WERI-Rb-1 (cell line): ENCODE results near the gene CTNNA3.

Experiments
- DNase-seq: peaks from one replicate; pipeline ENCODE4 v3.0.0-alpha.2; 2020
- H3K27ac ChIP-seq: fragments of 250-450 bp; sonication (Bioruptor Pico); 2 replicates; pipeline ENCODE4 v1.5.1; 2020; ENCODE audit warnings: mild to moderate bottlenecking, moderate library complexity
- H3K27me3 ChIP-seq: fragments of 250-450 bp; sonication (Bioruptor Pico); 2 replicates; pipeline ENCODE4 v1.5.1; 2021; ENCODE audit warnings: mild to moderate bottlenecking, low read depth, moderate library complexity; ENCODE audit not compliant: insufficient read depth, severe bottlenecking
- H3K36me3 ChIP-seq: fragments of 250-450 bp; sonication (Bioruptor Pico); 2 replicates; pipeline ENCODE4 v1.5.1; 2020; ENCODE audit warnings: mild to moderate bottlenecking, moderate library complexity
- H3K4me3 ChIP-seq: 2 replicates; pipeline ENCODE4 v1.5.1; 2011; ENCODE audit warnings: low read depth, mild to moderate bottlenecking, control low read depth, low read length
- H3K9me3 ChIP-seq: fragments of 250-450 bp; sonication (Bioruptor Pico); 2 replicates; pipeline ENCODE4 v1.5.1; 2021; ENCODE audit warnings: mild to moderate bottlenecking, moderate library complexity; ENCODE audit not compliant: severe bottlenecking
- TF ChIP-seq, protein P1 (sequence below): IDR thresholded peaks from 2 replicates; pipeline ENCODE4 v1.5.1; 2011; ENCODE audit warnings: low read depth, mild to moderate bottlenecking, control low read depth, inconsistent platforms, low read length

Gene CTNNA3

DNA sequence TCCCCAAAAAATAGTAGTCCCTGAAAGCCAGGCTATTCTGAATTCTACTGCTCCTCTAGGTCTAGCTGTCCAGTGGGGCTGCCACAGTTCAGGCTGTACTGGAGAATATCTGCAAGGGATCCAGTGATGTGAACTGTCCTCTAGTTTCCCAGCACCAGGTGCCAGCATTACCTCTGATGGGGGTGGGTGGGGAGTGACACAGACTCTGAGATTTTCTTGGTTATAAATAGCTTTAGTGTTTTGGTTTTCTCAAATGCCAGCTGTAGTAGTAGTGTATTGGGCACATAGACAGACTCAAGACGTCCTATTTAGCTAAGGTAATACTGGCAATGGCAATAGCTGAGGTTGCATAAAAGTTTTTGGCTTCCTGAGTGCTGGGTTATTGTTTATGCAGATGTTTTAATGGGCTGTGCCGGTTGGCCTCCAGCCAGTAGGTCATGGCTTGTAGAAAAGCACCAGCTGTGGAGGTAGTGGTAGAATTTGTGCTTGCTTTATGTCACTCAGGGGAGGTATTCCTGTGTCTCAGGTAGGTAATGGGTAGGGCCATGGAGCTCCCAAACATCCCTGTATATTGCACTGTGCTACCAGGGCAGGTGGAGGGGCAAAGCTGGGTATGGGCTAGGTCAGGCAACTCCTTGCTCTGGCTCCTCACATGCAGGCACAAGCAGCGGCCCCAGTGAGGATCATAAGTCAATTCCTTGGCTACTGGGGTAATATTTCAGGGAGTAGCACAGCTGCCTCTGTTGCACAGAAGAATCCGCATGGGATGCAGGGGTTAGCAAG is 1108.9 kb downstream of the CTNNA3 start:
- no peak overlapping the region for H3K27ac ChIP-seq
- no peaks in the 10 kb centered on the region for H3K36me3 ChIP-seq
- TF ChIP-seq, protein P1, sequence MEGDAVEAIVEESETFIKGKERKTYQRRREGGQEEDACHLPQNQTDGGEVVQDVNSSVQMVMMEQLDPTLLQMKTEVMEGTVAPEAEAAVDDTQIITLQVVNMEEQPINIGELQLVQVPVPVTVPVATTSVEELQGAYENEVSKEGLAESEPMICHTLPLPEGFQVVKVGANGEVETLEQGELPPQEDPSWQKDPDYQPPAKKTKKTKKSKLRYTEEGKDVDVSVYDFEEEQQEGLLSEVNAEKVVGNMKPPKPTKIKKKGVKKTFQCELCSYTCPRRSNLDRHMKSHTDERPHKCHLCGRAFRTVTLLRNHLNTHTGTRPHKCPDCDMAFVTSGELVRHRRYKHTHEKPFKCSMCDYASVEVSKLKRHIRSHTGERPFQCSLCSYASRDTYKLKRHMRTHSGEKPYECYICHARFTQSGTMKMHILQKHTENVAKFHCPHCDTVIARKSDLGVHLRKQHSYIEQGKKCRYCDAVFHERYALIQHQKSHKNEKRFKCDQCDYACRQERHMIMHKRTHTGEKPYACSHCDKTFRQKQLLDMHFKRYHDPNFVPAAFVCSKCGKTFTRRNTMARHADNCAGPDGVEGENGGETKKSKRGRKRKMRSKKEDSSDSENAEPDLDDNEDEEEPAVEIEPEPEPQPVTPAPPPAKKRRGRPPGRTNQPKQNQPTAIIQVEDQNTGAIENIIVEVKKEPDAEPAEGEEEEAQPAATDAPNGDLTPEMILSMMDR = no peak
- H3K4me3 ChIP-seq = no peak overlapping the region
- H3K27me3 ChIP-seq = no peaks in the 10 kb centered on the region
- DNase-seq = no peak
- H3K9me3 ChIP-seq = no peaks in the 10 kb centered on the region

DNA sequence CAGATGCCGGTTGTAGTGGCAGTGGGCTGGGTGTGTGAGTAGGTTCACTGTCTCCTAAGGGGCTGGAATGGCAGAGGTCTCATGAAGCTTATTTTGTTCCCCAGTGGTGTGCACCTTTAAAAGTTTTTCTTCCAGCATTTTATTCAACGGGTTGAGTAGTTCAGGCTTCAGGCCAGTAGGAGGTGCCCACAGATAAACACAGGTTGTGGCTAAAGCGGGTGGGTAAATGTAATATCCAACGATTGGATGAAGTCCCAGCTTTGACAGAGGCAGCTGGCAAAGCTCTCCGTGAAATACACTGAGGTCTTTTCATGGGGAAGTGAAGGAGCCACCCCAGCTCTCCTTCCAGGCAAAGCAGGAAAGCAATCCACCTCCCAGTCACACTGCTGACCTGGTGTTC is 1109.9 kb downstream of the CTNNA3 start:
- TF ChIP-seq, protein P1 = peak; percentile 27; the same call in 1 of the 2 replicates
- Histone ChIP-seq H3K9me3 (no peaks in the 10 kb centered on the region), H3K4me3 (no peak overlapping the region), H3K36me3 (no peaks in the 10 kb centered on the region), H3K27ac (no peak overlapping the region), H3K27me3 (no peaks in the 10 kb centered on the region)
- peak; percentile 17 for DNase-seq

DNA sequence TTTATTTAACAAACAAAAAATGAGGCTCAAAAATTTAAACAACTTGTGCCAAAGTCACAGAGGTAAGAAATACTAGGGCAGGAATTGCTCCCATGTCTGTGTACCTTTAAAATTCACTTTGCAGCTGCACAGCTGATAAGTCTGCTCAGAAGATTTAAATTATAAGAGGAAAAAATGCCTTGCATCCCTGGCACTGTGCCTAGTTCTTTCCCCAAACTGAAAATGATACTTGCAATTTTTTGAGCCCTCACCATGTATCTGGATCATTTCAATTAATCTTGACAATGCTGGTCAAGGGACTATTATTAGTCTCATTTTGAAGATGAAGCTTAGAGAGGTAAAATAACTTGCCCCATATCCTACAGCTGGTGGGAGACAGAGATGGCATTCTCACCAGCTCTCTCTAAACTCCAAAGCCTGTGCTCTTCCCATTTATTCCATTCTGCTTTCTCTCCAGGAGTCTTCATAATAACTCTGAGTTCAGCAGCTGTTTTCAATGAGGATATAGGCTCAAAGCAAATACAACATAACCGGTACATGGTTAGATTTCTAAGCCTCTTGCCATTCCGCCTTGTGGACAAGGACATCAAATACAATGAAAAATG is 1120.6 kb downstream of the CTNNA3 start:
- no peak for DNase-seq
- TF ChIP-seq, protein P1 = no peak
- no peaks in the 10 kb centered on the region for H3K9me3 ChIP-seq
- no peaks in the 10 kb centered on the region for H3K27me3 ChIP-seq
- no peaks in the 10 kb centered on the region for H3K36me3 ChIP-seq
- H3K27ac ChIP-seq = no peak overlapping the region
- no peak overlapping the region for H3K4me3 ChIP-seq

DNA sequence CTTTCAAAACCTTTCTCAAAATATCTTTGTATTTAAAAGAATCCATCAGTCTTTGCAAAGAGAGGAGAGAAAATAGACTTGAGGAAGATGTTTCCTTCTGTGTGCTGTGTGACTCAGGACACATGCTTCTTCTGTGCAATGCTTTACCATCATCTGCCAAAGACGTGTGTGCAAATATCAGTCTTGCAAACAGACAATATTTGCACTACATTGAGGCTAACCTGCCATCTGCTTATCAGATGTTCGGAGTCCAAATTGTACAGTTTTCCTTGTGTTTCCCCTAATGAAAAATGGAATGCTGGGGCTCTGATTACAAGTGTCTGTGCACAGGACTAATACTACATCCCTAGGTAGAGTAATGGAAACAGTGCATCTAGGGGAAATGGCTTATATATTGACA is 1123.3 kb downstream of the CTNNA3 start:
- Histone ChIP-seq H3K27ac (no peak overlapping the region), H3K36me3 (no peaks in the 10 kb centered on the region), H3K9me3 (no peaks in the 10 kb centered on the region), H3K27me3 (no peaks in the 10 kb centered on the region), H3K4me3 (no peak overlapping the region)
- no peak for DNase-seq
- TF ChIP-seq, protein P1 = no peak

DNA sequence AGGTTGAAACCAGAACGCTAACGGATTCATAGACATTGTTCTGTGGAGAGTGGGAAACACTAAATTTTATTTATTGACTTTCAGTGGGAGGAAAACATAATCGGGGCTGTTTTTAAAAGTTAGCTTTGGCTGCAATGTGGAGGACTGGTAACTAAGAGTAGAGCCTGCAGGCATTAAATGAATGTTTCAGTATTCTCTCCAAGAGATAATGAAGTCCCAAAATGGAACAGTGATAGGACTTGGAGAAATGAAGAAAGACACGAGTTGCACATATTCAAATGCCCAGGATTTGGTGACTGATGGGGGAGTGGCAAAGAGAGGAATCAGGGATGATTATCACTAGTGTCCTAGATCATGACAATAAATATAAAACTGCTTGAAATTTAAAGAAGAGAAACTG is 1130.0 kb downstream of the CTNNA3 start:
- DNase-seq = no peak
- Histone ChIP-seq H3K9me3 (no peaks in the 10 kb centered on the region), H3K27ac (no peak overlapping the region), H3K36me3 (no peaks in the 10 kb centered on the region), H3K27me3 (no peaks in the 10 kb centered on the region), H3K4me3 (no peak overlapping the region)
- TF ChIP-seq, protein P1 = no peak
